ENCODE data around the gene CRY1. TPM values are rescaled to one million over a fixed set of nuclear protein-coding genes. Genes with fewer than 3 reads are reported as not detected.

CRY1 gene
- total and polyA plus RNA-seq, 2 of the 4 experiments (the other 2 are of a cell fraction) = 5.9 to 9.9 TPM

GRCh38 chr12:107086314-107086713, 7.0 kb downstream of the CRY1 start:
- TF ChIP-seq ELK1 (IDR thresholded peaks at IDR 0.05; ENCODE audit: borderline replicate concordance, low read depth, low read length) = no peak
- TF ChIP-seq NFE2L2 (IDR thresholded peaks at IDR 0.05; ENCODE audit: low read depth, low read length) = no peak
- TF ChIP-seq BHLHE40 (IDR thresholded peaks at IDR 0.05; ENCODE audit: low read depth, low read length) = no peak
- no peak for TF ChIP-seq MXI1 (IDR thresholded peaks at IDR 0.05; ENCODE audit: borderline replicate concordance, low read depth, low read length)
- TF ChIP-seq POLR2A (IDR thresholded peaks at IDR 0.05; ENCODE audit: low read depth, low read length) = no peak
- no peak for TF ChIP-seq MAZ (IDR thresholded peaks at IDR 0.05; ENCODE audit: borderline replicate concordance, low read depth, low read length)
- TF ChIP-seq, protein P1, sequence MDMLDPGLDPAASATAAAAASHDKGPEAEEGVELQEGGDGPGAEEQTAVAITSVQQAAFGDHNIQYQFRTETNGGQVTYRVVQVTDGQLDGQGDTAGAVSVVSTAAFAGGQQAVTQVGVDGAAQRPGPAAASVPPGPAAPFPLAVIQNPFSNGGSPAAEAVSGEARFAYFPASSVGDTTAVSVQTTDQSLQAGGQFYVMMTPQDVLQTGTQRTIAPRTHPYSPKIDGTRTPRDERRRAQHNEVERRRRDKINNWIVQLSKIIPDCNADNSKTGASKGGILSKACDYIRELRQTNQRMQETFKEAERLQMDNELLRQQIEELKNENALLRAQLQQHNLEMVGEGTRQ (IDR thresholded peaks at IDR 0.05; ENCODE audit: low read depth, low read length) = no peak
- no peak for TF ChIP-seq CEBPB (IDR thresholded peaks at IDR 0.05; ENCODE audit: low read depth, low read length)
- no peak for TF ChIP-seq RAD21 (IDR thresholded peaks at IDR 0.05; ENCODE audit: low read length)
- TF ChIP-seq RCOR1 (IDR thresholded peaks at IDR 0.05; ENCODE audit: insufficient replicate concordance, low read length) = no peak
- no peak for TF ChIP-seq FOS (IDR thresholded peaks at IDR 0.05; ENCODE audit: low read depth, low read length)
- no peak for TF ChIP-seq CTCF (conservative IDR thresholded peaks at IDR 0.05; ENCODE audit: low read depth, low read length)
- H4K8ac ChIP-seq (ENCODE audit: low read depth in 2 of 2, low read length in 2 of 2) = no peak overlapping the region
- no TSS peak for BruUV-seq (replicated peaks)
- no peak overlapping the region for H4K91ac ChIP-seq (ENCODE audit: insufficient read depth, low read depth, low read length)
- no peak overlapping the region for H2BK20ac ChIP-seq (ENCODE audit: low read depth, low read length)
- peaks cover 5% of the 10 kb centered on the region; the same call in 1 of the 2 replicates for H3K9me1 ChIP-seq (ENCODE audit: insufficient read depth, low read length)
- H2BK15ac ChIP-seq (ENCODE audit: low read depth, low read length) = no peak overlapping the region
- intact Hi-C loops (cut with micrococcal nuclease) (no loop called here), in situ Hi-C loops (cut with MboI; ENCODE audit: low sequenced_read_pairs) (no loop called here), dilution Hi-C loops (cut with HindIII; ENCODE audit: low sequenced_read_pairs, unreplicated experiment) (no loop called here)
- H3K4ac ChIP-seq (ENCODE audit: low read depth, low read length) = no peak overlapping the region
- no peak overlapping the region for H3K9ac ChIP-seq (ENCODE audit: low read depth, low read length)
- no peak overlapping the region for H2AFZ ChIP-seq (replicated peaks; ENCODE audit: low read length, poor library complexity)
- H3K4me3 ChIP-seq (ENCODE audit: insufficient read depth, low read depth, low read length) = no peak overlapping the region
- H2AK5ac ChIP-seq (ENCODE audit: low read depth, low read length) = no peak overlapping the region
- H2AK9ac ChIP-seq (replicated peaks; ENCODE audit: low read depth, low read length, poor library complexity) = no peak overlapping the region
- H3K36me3 ChIP-seq (ENCODE audit: control insufficient read depth, insufficient read depth, low read length) = no peaks in the 10 kb centered on the region
- no CpG with 5 or more reads among the region's 3 CpGs for WGBS, 2 experiments (ENCODE audit: extremely low coverage in 2 of 2, insufficient read length in 1 of 2)
- CTCF ChIA-PET = interaction anchor here (0.6 kb wide), 1 partner anchor 34 kb away, joined by 3 read pairs; no protein-coding TSS in a partner anchor
- no peaks in the 10 kb centered on the region for H3K4me1 ChIP-seq (ENCODE audit: control insufficient read depth, insufficient read depth, low read length)
- H4K5ac ChIP-seq (ENCODE audit: low read depth, low read length) = no peak overlapping the region
- no peak overlapping the region for H3K23ac ChIP-seq (ENCODE audit: low read depth, low read length)
- H3K27me3 ChIP-seq (ENCODE audit: control insufficient read depth, insufficient read depth, low read length) = no peaks in the 10 kb centered on the region
- ATAC-seq (ENCODE audit: low read depth) = no peak
- no peak overlapping the region for H3K14ac ChIP-seq (replicated peaks; ENCODE audit: low read depth, low read length)
- no peak overlapping the region for H3K4me2 ChIP-seq (ENCODE audit: low read depth, low read length)
- DNase-seq = no peak
- no peak overlapping the region for H3K27ac ChIP-seq (ENCODE audit: insufficient read depth, low read length)
- H2BK5ac ChIP-seq (ENCODE audit: low read depth, low read length, poor library complexity, severe bottlenecking) = no peak overlapping the region
- H3K9me3 ChIP-seq (ENCODE audit: control insufficient read depth, insufficient read depth, low read length) = no peaks in the 10 kb centered on the region
- POLR2A ChIA-PET (ENCODE audit: unreplicated experiment) = no interaction called here
- H3K79me1 ChIP-seq (ENCODE audit: low read depth in 1 of 2, low read length in 2 of 2) = peaks cover 4 to 25% of the 10 kb centered on the region in 2 experiments; a peak in 3 of 4 replicates
- peaks cover 8% of the 10 kb centered on the region for H4K20me1 ChIP-seq (ENCODE audit: insufficient read depth, low read length)
- no peak overlapping the region for H3K18ac ChIP-seq (ENCODE audit: low read depth, low read length)
- no peak overlapping the region for H3K56ac ChIP-seq (ENCODE audit: extremely low read depth, insufficient read depth, low read length)
- H2BK120ac ChIP-seq (ENCODE audit: low read depth, low read length) = no peak overlapping the region

Measured in IMR-90 (cell line).